A549 (cell line): ENCODE measurements around the gene ATP8B4.

ENCODE experiments used
- JUN ChIP-seq, 2 experiments: fragments of >200 bp; sonication (Bioruptor Twin); formaldehyde crosslinking; IDR thresholded peaks; 2 replicates in 1 of 2; 3 replicates in 1 of 2; pipeline ENCODE4 v1.6.1; 2016 to 2017
- TF ChIP-seq, protein P1 (sequence below): fragments of 150-350 bp; IDR thresholded peaks from 2 replicates; pipeline ENCODE4 v1.6.1; 2014; ENCODE audit warnings: low read depth, mild to moderate bottlenecking, low read length

DNA sequence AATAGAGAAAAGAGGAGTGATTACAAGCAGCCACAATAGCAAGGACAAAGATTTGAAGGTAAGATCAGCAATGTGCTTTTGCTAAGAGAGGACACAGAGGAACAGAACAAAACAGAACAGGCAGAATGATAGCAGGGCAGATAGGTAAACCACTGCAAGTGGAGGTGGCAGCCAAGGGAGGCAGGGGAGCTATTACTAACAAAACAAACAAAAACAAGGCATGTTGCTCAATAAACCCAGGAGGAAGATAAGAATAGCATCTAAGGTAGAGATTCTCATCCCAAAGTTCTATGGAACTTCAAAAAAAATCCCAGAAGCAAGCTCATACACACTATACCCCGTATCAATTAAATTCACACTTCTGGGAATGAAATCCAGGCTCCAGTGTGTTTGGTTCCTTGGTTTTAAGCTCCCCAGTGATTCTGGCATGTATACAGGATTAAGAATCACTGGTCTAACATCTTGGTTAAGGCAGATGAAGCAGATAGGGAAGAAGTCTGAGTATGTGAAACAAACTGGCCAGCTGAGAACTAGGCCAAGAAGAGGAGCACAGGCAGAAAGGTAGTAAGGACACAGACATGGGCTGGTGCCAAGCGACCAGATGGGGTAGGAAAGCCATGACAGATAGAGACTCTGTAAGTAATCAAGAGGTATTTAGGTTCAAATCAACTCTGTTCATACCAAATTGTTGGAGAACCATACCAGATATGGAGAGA, 309.0 kb downstream of the ATP8B4 start:
- TF ChIP-seq JUN (IDR thresholded peaks at IDR 0.05), result no peak
- TF ChIP-seq, protein P1, sequence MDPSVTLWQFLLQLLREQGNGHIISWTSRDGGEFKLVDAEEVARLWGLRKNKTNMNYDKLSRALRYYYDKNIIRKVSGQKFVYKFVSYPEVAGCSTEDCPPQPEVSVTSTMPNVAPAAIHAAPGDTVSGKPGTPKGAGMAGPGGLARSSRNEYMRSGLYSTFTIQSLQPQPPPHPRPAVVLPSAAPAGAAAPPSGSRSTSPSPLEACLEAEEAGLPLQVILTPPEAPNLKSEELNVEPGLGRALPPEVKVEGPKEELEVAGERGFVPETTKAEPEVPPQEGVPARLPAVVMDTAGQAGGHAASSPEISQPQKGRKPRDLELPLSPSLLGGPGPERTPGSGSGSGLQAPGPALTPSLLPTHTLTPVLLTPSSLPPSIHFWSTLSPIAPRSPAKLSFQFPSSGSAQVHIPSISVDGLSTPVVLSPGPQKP, result no peak
